ENCODE data around the gene PARM1. TPM values are rescaled to one million over a fixed set of nuclear protein-coding genes. Genes with fewer than 3 reads are reported as not detected.

The PARM1 gene
- total and polyA plus RNA-seq, 2 of the 4 experiments (the other 2 are of a cell fraction): 0.07 to 0.18 TPM

DNA sequence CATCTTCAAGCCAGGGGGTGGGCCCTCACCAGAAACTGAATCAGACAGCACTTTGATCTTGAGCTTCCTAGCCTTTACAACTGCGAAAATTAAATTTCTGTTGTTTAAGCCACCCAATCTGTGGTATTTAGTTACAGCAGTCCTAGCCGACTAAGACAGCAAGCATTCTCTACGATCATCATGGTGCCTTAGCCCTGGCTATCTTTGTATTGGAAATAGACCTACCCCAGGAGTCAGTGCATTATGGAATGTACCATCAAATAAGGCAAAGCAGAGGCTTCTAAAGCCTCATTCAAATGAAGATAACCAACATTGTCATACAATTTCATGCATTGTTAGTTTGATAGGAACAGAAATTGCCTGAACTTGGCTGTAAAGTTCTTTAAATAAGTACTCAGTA, 75.0 kb downstream of the PARM1 start:
- ATAC-seq (ENCODE audit: low read depth) (no peak), DNase-seq (no peak)
- H3K4me1 ChIP-seq (ENCODE audit: control insufficient read depth, insufficient read depth, low read length): no peaks in the 10 kb centered on the region
- H3K27ac ChIP-seq (ENCODE audit: insufficient read depth, low read length): no peak overlapping the region
- no TSS peak for BruUV-seq (replicated peaks)
- H2BK5ac ChIP-seq (ENCODE audit: low read depth, low read length, poor library complexity, severe bottlenecking): no peak overlapping the region
- H2AFZ ChIP-seq (replicated peaks; ENCODE audit: low read length, poor library complexity): no peak overlapping the region
- no peak overlapping the region for H4K5ac ChIP-seq (ENCODE audit: low read depth, low read length)
- no peak overlapping the region for H3K14ac ChIP-seq (replicated peaks; ENCODE audit: low read depth, low read length)
- no peak overlapping the region for H3K4me2 ChIP-seq (ENCODE audit: low read depth, low read length)
- H3K9me1 ChIP-seq (ENCODE audit: insufficient read depth, low read length): no peaks in the 10 kb centered on the region
- H4K8ac ChIP-seq (ENCODE audit: low read depth in 2 of 2, low read length in 2 of 2): no peak overlapping the region
- no peak overlapping the region for H3K4me3 ChIP-seq (ENCODE audit: insufficient read depth, low read depth, low read length)
- no peak overlapping the region for H3K23ac ChIP-seq (ENCODE audit: low read depth, low read length)
- H2BK20ac ChIP-seq (ENCODE audit: low read depth, low read length): no peak overlapping the region
- no peak overlapping the region for H2AK5ac ChIP-seq (ENCODE audit: low read depth, low read length)
- no peak overlapping the region for H2BK120ac ChIP-seq (ENCODE audit: low read depth, low read length)
- no peaks in the 10 kb centered on the region for H4K20me1 ChIP-seq (ENCODE audit: insufficient read depth, low read length)
- H3K18ac ChIP-seq (ENCODE audit: low read depth, low read length): no peak overlapping the region
- WGBS, 2 experiments (ENCODE audit: extremely low coverage in 2 of 2, insufficient read length in 1 of 2): no CpG with 5 or more reads among the region's 3 CpGs
- H4K91ac ChIP-seq (ENCODE audit: insufficient read depth, low read depth, low read length): no peak overlapping the region
- intact Hi-C loops (cut with micrococcal nuclease): no loop called here
- dilution Hi-C loops (cut with HindIII; ENCODE audit: low sequenced_read_pairs, unreplicated experiment): no loop called here
- H3K56ac ChIP-seq (ENCODE audit: extremely low read depth, insufficient read depth, low read length): no peak overlapping the region
- no peaks in the 10 kb centered on the region for H3K36me3 ChIP-seq (ENCODE audit: control insufficient read depth, insufficient read depth, low read length)
- in situ Hi-C loops (cut with MboI; ENCODE audit: low sequenced_read_pairs): no loop called here
- no peak overlapping the region for H3K9ac ChIP-seq (ENCODE audit: low read depth, low read length)
- CTCF ChIA-PET: interaction anchor here (1.8 kb wide), 1 partner anchor 10 kb away, joined by 4 read pairs; no protein-coding TSS in a partner anchor
- no peaks in the 10 kb centered on the region for H3K9me3 ChIP-seq (ENCODE audit: control insufficient read depth, insufficient read depth, low read length)
- no peaks in the 10 kb centered on the region for H3K27me3 ChIP-seq (ENCODE audit: control insufficient read depth, insufficient read depth, low read length)
- H3K4ac ChIP-seq (ENCODE audit: low read depth, low read length): no peak overlapping the region
- H3K79me1 ChIP-seq (ENCODE audit: low read depth in 1 of 2, low read length in 2 of 2): no peaks in the 10 kb centered on the region
- no peak overlapping the region for H2BK15ac ChIP-seq (ENCODE audit: low read depth, low read length)
- no peak overlapping the region for H2AK9ac ChIP-seq (replicated peaks; ENCODE audit: low read depth, low read length, poor library complexity)
- POLR2A ChIA-PET (ENCODE audit: unreplicated experiment): no interaction called here
- TF ChIP-seq POLR2A (IDR thresholded peaks at IDR 0.05; ENCODE audit: low read depth, low read length): no peak
- TF ChIP-seq CHD1 (IDR thresholded peaks at IDR 0.05; ENCODE audit: low read depth, low read length): no peak
- TF ChIP-seq RAD21 (IDR thresholded peaks at IDR 0.05; ENCODE audit: low read length): no peak
- TF ChIP-seq FOS (IDR thresholded peaks at IDR 0.05; ENCODE audit: low read depth, low read length): no peak
- TF ChIP-seq, protein P1, sequence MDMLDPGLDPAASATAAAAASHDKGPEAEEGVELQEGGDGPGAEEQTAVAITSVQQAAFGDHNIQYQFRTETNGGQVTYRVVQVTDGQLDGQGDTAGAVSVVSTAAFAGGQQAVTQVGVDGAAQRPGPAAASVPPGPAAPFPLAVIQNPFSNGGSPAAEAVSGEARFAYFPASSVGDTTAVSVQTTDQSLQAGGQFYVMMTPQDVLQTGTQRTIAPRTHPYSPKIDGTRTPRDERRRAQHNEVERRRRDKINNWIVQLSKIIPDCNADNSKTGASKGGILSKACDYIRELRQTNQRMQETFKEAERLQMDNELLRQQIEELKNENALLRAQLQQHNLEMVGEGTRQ (IDR thresholded peaks at IDR 0.05; ENCODE audit: low read depth, low read length): no peak
- TF ChIP-seq MAFK (IDR thresholded peaks at IDR 0.05; ENCODE audit: low read depth, low read length): no peak
- TF ChIP-seq MAZ (IDR thresholded peaks at IDR 0.05; ENCODE audit: borderline replicate concordance, low read depth, low read length): no peak
